PC-3 (cell line): Measurements from ENCODE around the gene PAX5. TPM values are rescaled to one million over a fixed set of nuclear protein-coding genes. Genes with fewer than 3 reads are reported as not detected.

ENCODE experiments used
- ATAC-seq: fragments of 200-7000 bp; cut with Tn5 transposase; 2 replicates; pipeline ENCODE4 v1.9.1; 2020; ENCODE audit warnings: mild to moderate bottlenecking, moderate library complexity
- BruUV-seq: library from RNA; stranded (reverse); fragments of 400-500 nt; replicated peaks from 2 replicates; lab custom pipeline; 2021; lab: Mats Ljungman, UMichigan
- CTCF ChIA-PET: fragments of 300-600 bp; sonication (Branson Sonifier 250); formaldehyde crosslinking; loops from one replicate; lab custom pipeline; 2022; ENCODE audit warnings: antibody characterized with exemption; lab: Charles Lee
- POLR2A ChIA-PET: fragments of 300-600 bp; sonication (Branson Sonifier 250); formaldehyde crosslinking; loops from one replicate; lab custom pipeline; 2022; ENCODE audit warnings: antibody characterized with exemption; ENCODE audit not compliant: unreplicated experiment; lab: Charles Lee
- DNase-seq: peaks from one replicate; pipeline ENCODE4 v3.0.0-alpha.2; 2015
- H2AFZ ChIP-seq: fragments of 300-600 bp; sonication (generic); 2 replicates; pipeline ENCODE4 v1.6.0; 2016; ENCODE audit warnings: antibody characterized with exemption, low read length
- H3F3A ChIP-seq: fragments of 300-600 bp; sonication (generic); one replicate; pipeline ENCODE4 v1.6.0; 2017; ENCODE audit warnings: antibody characterized with exemption, low read length, control low read depth, mild to moderate bottlenecking; ENCODE audit not compliant: unreplicated experiment
- H3K27ac ChIP-seq: fragments of 300-600 bp; sonication (generic); 2 replicates; pipeline ENCODE4 v1.5.1; 2016; ENCODE audit warnings: mild to moderate bottlenecking, low read length
- H3K27me3 ChIP-seq: fragments of 300-600 bp; sonication (generic); 2 replicates; pipeline ENCODE4 v1.6.1; 2016; ENCODE audit warnings: low read length, mixed read lengths
- H3K36me3 ChIP-seq: fragments of 300-600 bp; sonication (generic); 2 replicates; pipeline ENCODE4 v1.6.1; 2016; ENCODE audit warnings: low read depth, mixed run types, low read length, mixed read lengths
- H3K4me1 ChIP-seq: fragments of 300-600 bp; sonication (generic); 2 replicates; pipeline ENCODE4 v1.5.1; 2016; ENCODE audit warnings: low read length; ENCODE audit not compliant: insufficient read depth
- H3K4me2 ChIP-seq: fragments of 300-600 bp; sonication (generic); 2 replicates; pipeline ENCODE4 v1.6.0; 2016; ENCODE audit warnings: low read length
- H3K4me3 ChIP-seq: fragments of 300-600 bp; sonication (generic); 2 replicates; pipeline ENCODE4 v1.5.1; 2016; ENCODE audit warnings: mild to moderate bottlenecking, low read length, mixed read lengths
- H3K79me2 ChIP-seq: fragments of 300-600 bp; sonication (generic); 2 replicates; pipeline ENCODE4 v1.6.1; 2017; ENCODE audit warnings: low read length, mixed read lengths
- H3K9ac ChIP-seq: fragments of 300-600 bp; sonication (generic); 2 replicates; pipeline ENCODE4 v1.6.0; 2016; ENCODE audit warnings: mild to moderate bottlenecking, low read length
- H3K9me2 ChIP-seq: fragments of 300-600 bp; sonication (generic); replicated peaks from 2 replicates; pipeline ENCODE4 v1.6.1; 2016; ENCODE audit warnings: mixed run types, low read length, mixed read lengths
- H3K9me3 ChIP-seq: fragments of 300-600 bp; sonication (generic); 2 replicates; pipeline ENCODE4 v1.6.1; 2016; ENCODE audit warnings: low read length, mixed read lengths
- H4K20me1 ChIP-seq: fragments of 300-600 bp; sonication (generic); 2 replicates; pipeline ENCODE4 v1.6.1; 2016; ENCODE audit warnings: low read length, mixed read lengths
- CTCF ChIP-seq: fragments of 300-600 bp; sonication (generic); conservative IDR thresholded peaks from 2 replicates; pipeline ENCODE4 v1.5.1; 2017; ENCODE audit warnings: antibody characterized with exemption, low read depth, mild to moderate bottlenecking, low read length
- EZH2 ChIP-seq: fragments of 300-600 bp; sonication (generic); IDR thresholded peaks from one replicate; pipeline ENCODE4 v1.6.1; 2017; ENCODE audit warnings: antibody characterized with exemption, mild to moderate bottlenecking, low read length; ENCODE audit not compliant: unreplicated experiment
- EZH2phosphoT487 ChIP-seq: fragments of 300-600 bp; sonication (generic); IDR thresholded peaks from 2 replicates; pipeline ENCODE4 v1.6.1; 2018; ENCODE audit warnings: mild to moderate bottlenecking, antibody characterized with exemption, low read length, borderline replicate concordance
- intact Hi-C: fragments of 100-400 bp; cut with micrococcal nuclease; formaldehyde crosslinking; loops from 2 replicates; pipeline ENCODE4 v1.9.0; 2023
- total RNA-seq: library from RNA; depleted of rRNA; stranded (reverse); fragments of >200 nt; gene quantifications from 2 replicates; pipeline ENCODE4 v1.2.3, GENCODE V29; 2014

Gene PAX5
- total RNA-seq, 1 experiment from 2014 or later, result not detected

GRCh38 chr9:36815023-36815422 is 219.0 kb downstream of the PAX5 start:
- H3K27me3 ChIP-seq, result peaks cover 13% of the 10 kb centered on the region
- H3K27ac ChIP-seq, result no peak overlapping the region
- no peaks in the 10 kb centered on the region for H4K20me1 ChIP-seq
- no peaks in the 10 kb centered on the region for H3K79me2 ChIP-seq
- no peaks in the 10 kb centered on the region for H3K36me3 ChIP-seq
- BruUV-seq, result no TSS peak
- no peaks in the 10 kb centered on the region for H3K4me1 ChIP-seq
- H3K9me3 ChIP-seq, result no peaks in the 10 kb centered on the region
- no peak overlapping the region for H3K4me3 ChIP-seq
- H2AFZ ChIP-seq, result no peak overlapping the region
- H3F3A ChIP-seq, result no peaks in the 10 kb centered on the region
- POLR2A ChIA-PET, result no interaction called here
- TF ChIP-seq CTCF (no peak), EZH2 (no peak), EZH2phosphoT487 (no peak)
- intact Hi-C loops, result no loop called here
- DNase-seq (no peak), ATAC-seq (no peak)
- H3K4me2 ChIP-seq, result no peak overlapping the region
- CTCF ChIA-PET, result no interaction called here
- no peaks in the 10 kb centered on the region for H3K9me2 ChIP-seq
- H3K9ac ChIP-seq, result no peak overlapping the region

GRCh38 chr9:36813154-36813553 is 220.9 kb downstream of the PAX5 start:
- no peak overlapping the region for H3K4me2 ChIP-seq
- H3F3A ChIP-seq, result no peaks in the 10 kb centered on the region
- ChIA-PET POLR2A (no interaction called here), CTCF (no interaction called here)
- H2AFZ ChIP-seq, result no peak overlapping the region
- no TSS peak for BruUV-seq
- H3K4me1 ChIP-seq, result no peaks in the 10 kb centered on the region
- DNase-seq, result no peak
- no peak overlapping the region for H3K4me3 ChIP-seq
- no peak for TF ChIP-seq CTCF
- TF ChIP-seq EZH2phosphoT487, result no peak
- no peak for TF ChIP-seq EZH2
- H3K36me3 ChIP-seq, result no peaks in the 10 kb centered on the region
- no peaks in the 10 kb centered on the region for H3K79me2 ChIP-seq
- H3K9me2 ChIP-seq, result no peaks in the 10 kb centered on the region
- intact Hi-C loops, result no loop called here
- no peaks in the 10 kb centered on the region for H3K9me3 ChIP-seq
- H4K20me1 ChIP-seq, result no peaks in the 10 kb centered on the region
- ATAC-seq, result no peak
- H3K27me3 ChIP-seq, result peaks cover 10% of the 10 kb centered on the region
- no peak overlapping the region for H3K9ac ChIP-seq
- H3K27ac ChIP-seq, result no peak overlapping the region

- H3K4me3 ChIP-seq, result no peak overlapping the region
- no peak overlapping the region for H2AFZ ChIP-seq
- peaks cover 8% of the 10 kb centered on the region for H3K27me3 ChIP-seq
- H3K9me2 ChIP-seq, result no peaks in the 10 kb centered on the region
- no peak for ATAC-seq
- H3K27ac ChIP-seq, result no peak overlapping the region
- H3F3A ChIP-seq, result no peaks in the 10 kb centered on the region
- H3K4me2 ChIP-seq, result no peak overlapping the region
- CTCF ChIA-PET, result no interaction called here
- no TSS peak for BruUV-seq
- DNase-seq, result no peak
- no peaks in the 10 kb centered on the region for H3K9me3 ChIP-seq
- H3K4me1 ChIP-seq, result no peaks in the 10 kb centered on the region
- POLR2A ChIA-PET, result no interaction called here
- H3K9ac ChIP-seq, result no peak overlapping the region
- no peaks in the 10 kb centered on the region for H3K36me3 ChIP-seq
- intact Hi-C loops, result no loop called here
- H3K79me2 ChIP-seq, result no peaks in the 10 kb centered on the region
- no peaks in the 10 kb centered on the region for H4K20me1 ChIP-seq
- no peak for TF ChIP-seq EZH2
- no peak for TF ChIP-seq CTCF
- no peak for TF ChIP-seq EZH2phosphoT487
These were observed 221.5 kb downstream of the PAX5 start for GRCh38 chr9:36812556-36812955.
